GM18909 (cell line): Measurements from ENCODE around the gene USP22.

Source experiments
- ATAC-seq: cut with Tn5 transposase; IDR thresholded peaks from one replicate; pipeline ENCODE4 v1.9.1; 2021; ENCODE audit warnings: mild to moderate bottlenecking; ENCODE audit not compliant: unreplicated experiment, poor library complexity

USP22 gene

DNA sequence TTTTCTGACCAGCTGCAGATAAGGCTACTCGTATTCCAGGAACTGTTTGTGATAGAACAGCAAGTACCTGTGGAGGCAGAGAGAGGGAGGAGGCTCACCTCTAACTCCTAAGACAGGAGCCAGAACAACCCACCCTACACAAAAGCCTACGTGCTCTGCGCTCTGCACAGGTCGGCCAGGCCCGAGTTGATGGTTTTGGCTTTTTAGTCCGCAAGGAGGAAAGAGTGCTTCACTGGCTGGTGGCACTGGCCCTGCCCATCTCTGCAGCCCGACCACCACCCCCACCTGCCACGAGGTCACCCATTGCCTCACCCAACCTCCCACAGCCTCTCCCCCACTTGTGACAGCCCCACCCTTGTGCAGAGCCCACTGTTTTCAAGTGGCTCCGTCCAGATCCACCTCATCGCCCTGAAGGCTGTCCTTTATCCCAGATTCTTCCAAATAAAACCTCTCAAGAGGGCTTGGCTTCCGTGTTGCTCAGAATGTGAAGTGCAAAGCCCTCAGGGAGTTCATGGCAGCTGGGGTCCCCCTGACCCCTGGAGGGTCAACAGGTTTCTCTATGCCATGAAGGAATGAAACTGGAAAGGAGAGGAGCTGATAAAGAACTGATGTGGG lies 39.7 kb downstream of the USP22 start:
- ATAC-seq: no peak

GRCh38 chr17:21002309-21003006 lies 40.4 kb downstream of the USP22 start:
- no peak for ATAC-seq

GRCh38 chr17:21001813-21002221 lies 41.0 kb downstream of the USP22 start:
- no peak for ATAC-seq

- no peak for ATAC-seq
Observed at GRCh38 chr17:21001111-21001812, 41.5 kb downstream of the USP22 start.

- no peak for ATAC-seq
Observed at GRCh38 chr17:20999841-21000532, 42.8 kb downstream of the USP22 start.

DNA sequence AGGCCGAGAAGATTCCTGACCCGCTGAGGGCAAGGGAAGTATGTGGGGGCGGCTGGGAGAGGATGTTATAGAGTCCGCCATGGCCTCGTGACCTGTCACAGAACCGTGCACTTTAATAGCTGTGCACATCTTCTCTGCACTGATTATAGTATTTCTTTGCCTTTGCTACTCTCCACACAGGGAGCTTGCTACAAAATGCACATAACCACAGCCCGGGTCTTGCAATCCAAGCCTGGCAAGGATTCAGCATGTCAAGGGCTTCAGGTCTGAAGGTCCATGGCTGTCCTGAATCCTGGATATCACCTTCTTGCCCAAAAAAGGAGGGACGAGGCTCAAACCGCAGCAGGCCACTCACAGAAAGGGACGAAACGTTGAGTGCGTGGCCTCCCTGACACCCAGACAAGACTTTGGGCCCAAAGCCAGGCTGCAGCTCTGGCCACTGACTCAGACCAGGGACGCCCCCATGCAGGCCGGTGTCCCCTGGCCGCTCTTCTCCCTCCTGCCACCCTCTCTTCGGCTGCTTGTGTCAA lies 43.7 kb downstream of the USP22 start:
- ATAC-seq: no peak

DNA sequence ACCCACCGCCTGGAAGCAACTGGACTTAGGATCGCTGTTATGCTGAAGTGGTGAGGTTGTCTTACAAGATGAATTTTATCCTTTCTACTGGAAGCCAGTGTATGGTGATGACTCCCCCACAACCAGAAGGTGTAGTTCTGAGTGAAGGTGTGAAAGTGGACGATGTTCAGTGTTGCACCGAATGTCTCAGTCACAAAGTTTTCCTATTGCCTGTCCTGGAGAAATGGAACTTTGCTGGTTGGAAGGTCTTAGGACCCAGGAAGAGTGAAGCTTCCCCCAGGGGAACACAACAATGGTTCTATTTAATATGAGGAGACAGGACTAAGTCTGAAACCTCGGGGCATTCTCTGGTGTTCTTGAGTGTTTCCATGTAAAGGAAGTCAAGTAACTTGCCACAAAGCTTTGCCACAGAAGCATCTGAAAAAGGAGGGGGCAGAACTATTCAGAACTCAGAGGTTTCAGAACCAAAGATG lies 44.2 kb downstream of the USP22 start:
- no peak for ATAC-seq

DNA sequence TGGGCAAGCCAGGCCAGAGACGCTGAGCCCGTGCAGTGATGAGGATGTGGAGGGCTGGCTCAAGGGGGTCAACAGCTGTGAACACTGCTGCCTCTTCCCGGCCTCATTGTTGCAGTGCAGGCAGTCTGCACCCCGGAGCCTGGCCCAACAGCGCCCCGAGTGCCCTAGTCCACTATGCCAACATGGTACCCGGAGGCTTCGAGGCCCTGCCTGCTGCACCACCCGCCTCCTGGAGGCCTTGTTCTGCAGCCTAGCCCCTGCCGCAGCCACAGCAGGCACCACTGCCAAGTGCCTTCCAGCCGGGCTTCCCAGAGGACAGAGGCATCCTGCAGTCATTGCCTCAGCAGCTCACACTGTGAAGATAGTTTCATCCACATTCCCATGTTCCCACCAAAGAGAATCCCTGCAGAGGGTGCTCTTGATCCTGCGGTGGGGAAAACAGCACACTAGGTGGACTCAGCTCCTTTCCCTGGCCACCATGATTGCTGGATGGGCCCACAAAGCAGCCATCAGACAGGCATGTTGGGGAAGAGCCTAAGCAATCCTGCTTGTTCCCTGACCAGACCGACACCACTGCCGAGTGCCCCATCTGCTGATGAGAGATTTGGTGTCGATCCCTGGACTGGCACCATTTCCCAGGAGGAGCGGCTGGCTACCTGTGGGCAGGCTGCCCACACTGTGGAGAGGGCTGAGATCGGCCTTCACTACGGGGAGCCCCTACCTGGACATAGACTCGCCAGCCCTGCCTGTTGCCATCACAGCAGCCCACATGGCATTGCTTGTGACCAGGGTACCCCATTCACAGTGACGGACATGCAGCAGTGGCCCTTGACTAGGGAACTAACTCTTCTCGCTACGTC lies 44.9 kb downstream of the USP22 start:
- ATAC-seq: no peak

- ATAC-seq: no peak
Observed at GRCh38 chr17:20996724-20997615, 45.8 kb downstream of the USP22 start.

- ATAC-seq: no peak
Observed at GRCh38 chr17:20995873-20996723, 46.7 kb downstream of the USP22 start.

- ATAC-seq: no peak
Observed at GRCh38 chr17:20995164-20995872, 47.5 kb downstream of the USP22 start.

- ATAC-seq: no peak
Observed at GRCh38 chr17:20994779-20995149, 48.0 kb downstream of the USP22 start.

DNA sequence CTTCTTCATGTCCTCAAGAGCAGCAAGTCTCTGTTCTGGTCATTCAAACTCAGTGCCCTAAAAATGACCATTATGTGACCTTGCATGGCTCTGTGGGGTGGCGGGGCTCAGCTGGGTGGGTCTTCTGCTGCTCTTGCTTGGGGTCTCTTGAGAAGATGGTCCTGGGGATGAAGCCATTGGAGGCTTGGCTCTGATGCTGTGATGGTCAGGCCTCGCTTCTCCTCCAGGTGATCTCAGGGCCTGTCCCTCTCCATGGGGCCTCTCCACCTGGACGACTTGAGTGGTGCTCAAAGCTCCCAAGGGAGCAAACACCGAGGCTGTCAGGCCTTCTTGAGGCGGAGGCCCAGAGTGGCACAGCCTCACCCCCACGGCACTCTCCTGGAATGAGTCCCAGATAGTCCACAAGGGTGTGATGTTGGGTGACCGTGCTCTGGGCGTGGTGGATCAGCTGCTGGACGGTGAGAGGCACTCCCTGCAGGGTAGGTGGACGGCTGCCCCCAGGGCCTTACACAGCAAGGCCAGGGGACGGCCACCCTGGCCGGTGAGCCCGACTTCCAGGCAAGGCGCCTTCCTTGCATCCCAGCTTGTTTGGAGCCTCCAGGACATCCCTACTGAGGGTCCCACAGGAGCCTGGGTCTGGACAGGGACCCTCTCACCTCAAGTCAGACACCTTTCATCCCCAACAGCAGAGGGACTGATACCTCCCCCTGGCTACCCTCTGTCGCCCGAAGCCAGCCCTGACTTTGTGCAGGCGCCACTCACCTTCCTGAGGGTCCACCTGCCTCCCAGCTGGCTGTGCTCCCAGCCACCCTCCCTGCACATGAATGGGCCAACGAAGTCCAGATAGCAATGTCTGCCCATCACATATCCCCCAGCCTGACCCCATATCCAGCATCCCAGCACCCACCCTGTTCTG lies 48.7 kb downstream of the USP22 start:
- no peak for ATAC-seq

DNA sequence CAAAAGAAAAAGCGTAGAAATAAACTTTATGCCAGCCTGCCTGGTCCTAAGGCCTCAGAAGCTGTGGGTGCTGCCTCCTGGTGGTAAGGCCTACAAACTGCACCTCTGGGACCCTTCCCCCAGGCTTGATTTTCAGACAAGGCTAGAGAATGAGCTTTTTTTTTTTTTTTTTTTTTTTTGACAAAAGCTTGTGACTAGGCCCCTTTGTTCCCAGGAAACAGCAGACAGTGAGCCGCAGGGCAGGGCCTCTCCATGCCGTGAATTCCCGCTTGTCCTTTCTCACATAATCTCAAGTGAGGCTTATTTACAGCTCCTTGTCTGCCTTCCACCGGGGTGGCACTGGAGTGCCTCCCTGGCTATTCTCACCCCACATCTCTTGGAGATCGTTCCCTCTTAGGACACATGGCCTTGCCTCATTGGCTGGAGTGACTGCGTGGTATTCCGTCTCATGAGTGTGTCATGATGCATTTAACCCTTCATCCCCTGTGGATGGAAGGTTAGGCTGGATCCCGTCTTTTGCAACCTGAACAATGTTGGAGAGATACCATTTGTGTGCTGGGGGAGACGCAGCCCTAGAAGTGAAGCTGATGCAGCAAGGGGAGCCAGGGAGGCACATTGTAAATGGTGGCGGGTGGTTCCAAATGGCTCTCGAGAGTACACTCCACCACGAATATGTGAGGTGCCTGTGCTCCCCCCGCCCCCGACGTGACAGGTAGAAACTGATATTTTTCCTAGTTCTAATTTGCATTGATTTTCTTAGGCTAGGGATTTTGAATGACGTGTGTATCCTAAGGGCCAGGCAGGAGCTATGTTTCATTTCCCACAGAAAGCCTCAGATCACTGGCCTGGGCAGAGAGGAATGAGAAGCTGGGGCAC lies 49.6 kb downstream of the USP22 start:
- no peak for ATAC-seq

DNA sequence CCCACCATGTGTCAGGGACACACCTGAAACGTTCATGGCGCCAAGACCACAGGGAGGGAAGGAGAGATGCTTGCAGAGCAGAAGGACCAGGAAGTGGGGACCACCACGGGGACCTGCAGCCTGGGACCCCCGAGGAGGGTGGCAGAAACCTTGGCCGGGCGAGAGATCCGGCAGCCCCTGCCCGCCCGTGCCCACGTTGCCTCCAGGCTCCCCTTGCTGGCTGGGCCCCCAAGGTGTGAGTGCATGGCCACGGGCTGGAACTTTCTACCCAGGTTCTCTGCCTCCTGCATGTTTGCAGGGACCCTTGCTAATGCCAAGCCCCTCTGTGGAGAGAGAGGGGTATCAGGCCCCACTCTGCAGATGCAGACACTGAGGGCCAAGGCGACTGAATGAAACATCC lies 50.4 kb downstream of the USP22 start:
- no peak for ATAC-seq
